Erythroblast (primary cell): ENCODE measurements around the gene ARHGAP21.

Source experiments
- GATA1 ChIP-seq: IDR thresholded peaks from 2 replicates; pipeline ENCODE4 v1.6.1; 2011; ENCODE audit warnings: low read depth, mild to moderate bottlenecking, control low read depth, low read length, moderate library complexity
- POLR2A ChIP-seq: IDR thresholded peaks from 2 replicates; pipeline ENCODE4 v1.6.1; 2011; ENCODE audit warnings: mild to moderate bottlenecking, low read length

DNA sequence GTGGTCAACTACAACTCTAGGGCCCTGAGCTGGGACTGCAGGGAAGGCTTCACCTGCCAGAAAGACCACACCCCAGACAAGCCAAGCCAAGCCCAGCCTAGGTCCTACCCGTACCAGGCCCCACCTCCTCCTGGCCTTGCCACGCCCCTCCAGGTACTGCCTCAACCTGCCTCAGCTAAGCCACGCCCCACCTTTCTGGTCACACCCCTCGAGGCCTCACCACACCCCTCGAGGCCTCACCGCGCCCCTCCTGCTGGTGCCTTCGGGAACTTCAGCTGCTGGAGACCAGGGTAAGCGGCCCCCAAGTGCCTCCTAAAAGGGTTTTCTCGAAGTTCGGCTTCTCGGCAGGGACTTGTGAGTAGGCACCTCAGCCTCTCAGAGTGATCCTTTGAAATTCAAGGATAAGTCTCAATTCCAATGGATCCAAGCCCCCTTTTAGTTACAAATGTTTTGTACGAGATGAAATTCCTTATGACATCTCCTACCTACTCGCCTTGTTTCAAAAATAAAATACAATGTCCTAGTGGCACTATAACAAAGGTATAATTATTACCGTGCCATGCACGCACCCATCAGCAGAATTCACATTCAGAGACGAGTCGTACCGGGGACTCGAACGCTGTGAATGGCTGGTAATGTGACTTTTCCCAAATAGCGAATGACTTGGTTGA, 171.2 kb downstream of the ARHGAP21 start:
- TF ChIP-seq POLR2A (no peak), GATA1 (no peak)
